NCI-H187 treated with DMSO at 0.1 percent for 48 hours (cell line): ENCODE measurements around the gene RNF2.
"Not testable (repeated sequence)": the region's sequence is repeated elsewhere in the genome, so short reads cannot be mapped to it uniquely, and the experiment has no call there.

Experiments used
- DNase-seq: peaks from one replicate; lab custom pipeline; 2025; lab: John Stamatoyannopoulos, UW

Gene RNF2

GRCh38 chr1:185044981-185045813, at the start of gene RNF2:
RNF2 (plus strand) TSS chr1:185045558; CDS start chr1:185087554, 41,996 bp downstream.
- DNase-seq, result peak; percentile 62

- DNase-seq, result not testable (repeated sequence)
Measured at GRCh38 chr1:184999974-185000373, 45.4 kb upstream of the RNF2 start.

- not testable (repeated sequence) for DNase-seq
Measured at GRCh38 chr1:185001312-185001880, 44.0 kb upstream of the RNF2 start.

- DNase-seq, result no peak
Measured at GRCh38 chr1:185008838-185009237, 36.5 kb upstream of the RNF2 start.

GRCh38 chr1:185010361-185010760, 35.0 kb upstream of the RNF2 start:
- no peak for DNase-seq

- DNase-seq, result no peak
Measured at GRCh38 chr1:185014941-185015340, 30.4 kb upstream of the RNF2 start.

GRCh38 chr1:185015631-185016030, 29.7 kb upstream of the RNF2 start:
- no peak for DNase-seq

DNA sequence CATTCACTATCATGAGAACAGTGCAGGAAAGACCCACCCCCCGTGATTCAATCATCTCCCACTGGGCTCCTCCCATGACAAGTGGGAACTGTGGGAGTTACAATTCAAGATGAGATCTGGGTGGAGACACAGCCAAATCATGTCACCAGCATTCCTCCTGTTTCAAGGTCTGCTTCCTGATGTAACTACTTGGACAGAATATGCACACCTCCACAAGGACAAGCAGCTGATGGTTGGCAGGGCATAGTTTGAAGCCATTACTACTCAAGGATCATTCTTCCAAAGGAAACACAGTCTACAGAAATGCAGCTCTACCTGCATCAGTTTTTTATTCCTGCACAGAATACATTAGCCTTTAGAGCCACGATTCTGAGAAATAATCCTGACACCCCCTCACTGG, 28.5 kb upstream of the RNF2 start:
- no peak for DNase-seq

DNA sequence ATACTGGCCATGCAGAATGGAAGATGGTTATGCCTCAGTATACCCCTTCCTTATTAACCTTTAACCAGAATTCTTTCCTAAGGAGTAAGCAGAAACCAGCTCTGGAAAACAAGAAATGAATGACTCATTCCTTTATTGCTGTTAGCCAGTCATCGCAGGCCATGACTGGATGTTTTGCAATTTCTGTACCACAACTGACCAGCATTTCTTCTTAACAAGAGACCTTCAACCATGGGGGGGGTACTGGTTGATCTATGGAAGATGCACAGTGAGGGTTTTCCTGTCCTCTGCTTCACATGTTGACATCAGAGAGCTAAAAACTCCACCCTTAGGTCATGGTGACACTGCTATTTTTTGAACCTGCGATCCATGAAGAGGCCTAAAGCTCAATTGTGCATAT, 28.0 kb upstream of the RNF2 start:
- no peak for DNase-seq

GRCh38 chr1:185017966-185018365, 27.4 kb upstream of the RNF2 start:
- no peak for DNase-seq

GRCh38 chr1:185027252-185027882, 18.0 kb upstream of the RNF2 start:
- DNase-seq, result no peak

DNA sequence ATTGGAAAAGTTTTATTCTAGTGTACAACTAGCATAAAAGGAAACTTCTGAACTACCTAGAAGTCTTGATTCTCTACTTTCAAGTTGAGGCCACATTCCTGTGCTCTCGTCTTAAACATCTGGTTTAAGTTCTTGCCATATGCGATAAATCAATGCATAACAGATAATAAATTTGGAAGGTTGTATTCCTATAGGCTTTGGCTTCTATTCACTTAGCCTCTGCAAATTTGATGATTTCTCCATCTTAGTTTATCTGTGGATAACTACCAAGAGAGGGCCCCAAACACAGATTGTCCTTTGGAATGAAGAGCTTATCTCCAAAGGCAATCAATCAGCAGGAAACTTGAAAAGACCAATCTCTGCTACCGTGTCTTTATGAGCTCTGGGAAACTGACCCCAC, 11.7 kb upstream of the RNF2 start:
- no peak for DNase-seq

DNA sequence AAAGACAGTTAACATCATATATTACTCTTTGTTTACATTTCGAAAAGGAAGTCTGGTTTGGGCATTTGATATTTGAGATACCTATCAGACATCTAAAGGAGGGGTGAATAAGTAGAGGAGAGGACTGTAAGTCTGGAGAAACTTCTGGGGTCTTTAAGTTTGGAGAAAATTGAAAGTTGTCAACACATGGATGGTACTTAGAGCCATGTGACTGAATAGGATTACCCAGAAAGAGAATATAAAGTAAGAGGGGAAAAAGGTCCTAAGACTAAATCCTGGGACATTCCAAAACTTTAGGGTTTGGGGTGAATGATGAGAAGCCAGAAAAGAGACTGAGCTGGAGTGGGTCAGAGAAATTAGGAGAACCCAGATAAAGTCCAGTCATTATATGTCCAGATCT, 10.1 kb upstream of the RNF2 start:
- DNase-seq, result no peak

- DNase-seq, result no peak
Measured at GRCh38 chr1:185038813-185039376, 6.5 kb upstream of the RNF2 start.

DNA sequence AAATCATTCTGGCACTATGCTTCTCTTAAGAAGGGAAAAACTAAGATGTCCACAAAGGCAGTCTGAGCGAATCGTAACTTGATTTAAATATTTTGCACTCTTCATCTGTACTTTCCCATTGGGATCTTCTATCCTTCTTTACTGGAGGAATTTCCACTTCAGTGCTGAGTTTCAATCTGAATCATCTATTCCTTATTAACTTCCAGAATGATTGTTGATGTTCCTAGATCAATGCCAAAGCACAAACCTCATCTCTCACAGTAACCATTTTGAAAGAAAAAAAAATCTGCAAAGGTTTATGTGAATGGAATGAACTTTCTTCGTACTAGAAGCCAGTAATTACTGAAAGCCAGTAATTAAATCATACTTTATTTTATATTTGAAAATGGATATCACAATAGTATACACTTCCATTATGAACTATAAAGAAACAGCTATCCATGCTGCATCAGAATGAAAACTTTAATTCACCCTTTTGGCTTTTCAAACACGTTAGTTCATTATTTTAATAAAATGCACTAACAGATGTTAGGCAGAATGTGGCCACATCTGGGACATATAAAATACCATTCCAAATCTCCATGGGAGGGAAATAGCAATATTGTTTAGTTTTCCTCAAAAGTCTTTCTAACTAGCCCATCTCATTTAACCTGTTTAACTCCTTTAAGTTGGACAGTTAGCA, 5.5 kb upstream of the RNF2 start:
- no peak for DNase-seq

DNA sequence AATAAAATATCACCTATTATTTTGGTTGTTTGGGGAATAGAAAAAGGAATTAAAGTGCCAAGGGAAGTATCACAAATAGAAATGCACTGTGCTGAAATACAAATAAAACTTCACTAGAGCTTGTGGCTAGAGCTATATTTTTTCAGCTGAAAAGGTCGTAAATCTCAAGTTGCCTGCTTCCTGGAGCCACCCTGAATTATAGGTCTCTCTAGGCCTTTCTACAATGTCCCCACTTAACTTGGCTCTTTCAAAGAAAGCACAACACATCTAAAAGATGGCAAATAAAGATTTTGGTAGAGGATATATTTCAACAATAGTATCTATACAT, 5.0 kb upstream of the RNF2 start:
- DNase-seq, result no peak

DNA sequence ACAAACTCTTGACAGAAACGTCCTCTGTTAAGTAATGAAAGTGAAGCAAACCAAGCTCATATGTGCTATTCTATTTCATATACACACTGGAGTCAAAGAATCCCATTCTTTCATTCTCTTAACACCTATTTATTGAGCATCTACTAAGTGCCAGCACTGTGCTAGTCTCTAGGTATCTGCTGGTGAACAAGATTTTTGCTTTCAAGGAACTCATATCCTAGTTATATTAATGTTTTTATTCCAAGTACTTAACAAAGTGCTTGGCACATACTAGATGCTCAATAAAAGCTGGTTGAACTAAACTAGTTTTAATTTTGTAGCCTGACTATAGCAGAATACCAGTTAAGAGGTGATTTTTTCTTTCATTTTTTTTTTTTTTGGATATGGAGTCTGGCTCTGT, 3.6 kb upstream of the RNF2 start:
- no peak for DNase-seq

- no peak for DNase-seq
Measured at GRCh38 chr1:185042737-185043136, 2.6 kb upstream of the RNF2 start.

DNA sequence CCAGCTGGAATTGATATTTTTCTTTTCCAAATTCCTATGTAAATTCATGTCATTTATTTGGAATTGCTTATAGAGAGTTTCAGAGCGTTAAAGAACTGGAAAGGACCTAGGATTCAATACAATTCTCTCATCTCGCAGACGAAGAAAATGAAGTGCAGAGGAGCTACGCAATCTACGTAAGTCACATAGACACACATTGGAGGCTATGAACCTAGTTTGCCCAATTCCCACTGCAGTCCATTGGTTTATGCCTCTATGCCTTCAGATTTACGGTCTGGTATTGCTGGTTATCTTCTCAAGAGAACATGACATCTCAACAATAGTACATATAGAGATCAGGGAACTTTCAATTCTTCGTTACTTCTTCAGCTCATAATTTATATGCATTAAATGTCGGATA, 971 bp upstream of the RNF2 start:
- DNase-seq, result no peak

- no peak for DNase-seq
Measured at GRCh38 chr1:185045814-185046492, 595 bp downstream of the RNF2 start.

- DNase-seq, result no peak
Measured at GRCh38 chr1:185046668-185047067, 1.3 kb downstream of the RNF2 start.

DNA sequence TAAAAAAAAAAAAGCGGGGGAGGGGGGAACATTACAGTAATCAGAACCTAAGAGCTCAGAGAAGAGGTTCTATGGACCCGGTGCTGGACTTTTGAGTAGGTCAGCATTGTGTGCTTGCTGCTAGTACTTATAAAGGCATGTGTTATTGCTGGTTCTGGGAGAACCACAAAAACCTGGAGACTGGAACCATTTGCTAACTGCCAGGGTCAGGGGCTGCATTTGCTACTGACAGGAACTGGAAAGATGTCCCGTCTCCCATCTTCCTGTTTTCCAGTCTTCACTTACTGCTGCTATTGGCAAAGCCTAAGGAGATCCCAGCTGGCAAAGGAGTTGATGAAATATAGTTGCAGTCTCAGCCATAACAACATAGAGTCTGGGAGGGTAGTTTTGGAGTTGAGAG, 4.3 kb downstream of the RNF2 start:
- no peak for DNase-seq
